Astrocyte of the spinal cord (primary cell): Measurements from ENCODE around the gene COPG2.

ENCODE experiments used
- DNase-seq: peaks from one replicate; pipeline ENCODE4 v3.0.0; 2011; ENCODE audit warnings: low read depth, low spot score
- H3K4me3 ChIP-seq: 2 replicates; pipeline ENCODE4 v1.5.1; 2011; ENCODE audit warnings: low read depth, mild to moderate bottlenecking, low read length, moderate library complexity
- CTCF ChIP-seq: IDR thresholded peaks from 2 replicates; pipeline ENCODE4 v1.5.1; 2012; ENCODE audit warnings: low read depth, mild to moderate bottlenecking, low read length, inconsistent platforms
- in situ Hi-C: cut with HindIII; loops from 2 replicates; pipeline ENCODE4 v1.10.0; 2017; ENCODE audit warnings: low sequenced_read_pairs

The COPG2 gene

GRCh38 chr7:130468612-130469011, 199.9 kb downstream of the COPG2 start:
- in situ Hi-C loops = no loop called here
- H3K4me3 ChIP-seq = no peak overlapping the region
- TF ChIP-seq CTCF = no peak
- no peak for DNase-seq

- in situ Hi-C loops = no loop called here
- no peak for TF ChIP-seq CTCF
- H3K4me3 ChIP-seq = no peak overlapping the region
- DNase-seq = no peak
Measured at GRCh38 chr7:130463553-130464434, 204.8 kb downstream of the COPG2 start.

- in situ Hi-C loops = no loop called here
- no peak for TF ChIP-seq CTCF
- DNase-seq = no peak
- H3K4me3 ChIP-seq = no peak overlapping the region
Measured at GRCh38 chr7:130461272-130461671, 207.3 kb downstream of the COPG2 start.

GRCh38 chr7:130458257-130458656, 210.3 kb downstream of the COPG2 start:
- in situ Hi-C loops = no loop called here
- no peak for TF ChIP-seq CTCF
- H3K4me3 ChIP-seq = no peak overlapping the region
- DNase-seq = no peak
